ENCODE measurements around the gene KCTD16.

KCTD16 gene

DNA sequence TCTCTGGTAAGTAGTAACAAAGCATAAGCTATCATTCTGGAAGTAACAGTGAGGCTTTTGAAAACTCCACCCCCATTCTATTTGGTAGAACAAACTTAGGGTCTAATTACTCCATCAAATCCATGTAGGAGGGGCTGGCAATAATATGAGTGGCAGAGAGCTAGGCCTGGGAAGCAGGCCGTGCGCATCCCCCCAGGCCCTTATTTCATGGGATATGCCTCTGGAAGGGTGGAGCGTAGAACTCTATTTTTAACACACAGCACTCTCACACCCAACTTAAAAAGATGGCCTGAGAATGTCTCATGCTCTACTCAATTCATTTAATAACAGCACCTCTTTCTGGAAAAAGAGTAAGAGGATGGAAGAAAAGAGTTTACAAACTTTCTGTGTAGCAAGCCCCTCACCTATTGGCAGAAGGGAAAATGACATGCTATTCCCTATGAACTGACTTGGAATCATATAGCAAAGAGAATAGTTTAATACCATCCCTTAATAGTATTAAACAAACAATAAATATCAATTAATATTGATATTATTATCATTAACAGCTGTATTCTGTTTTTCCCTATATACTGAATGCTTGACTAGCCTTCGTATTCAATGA is 233.2 kb downstream of the KCTD16 start:
- Histone ChIP-seq H3K4me1 (ENCODE audit: insufficient read depth, low read length, poor library complexity, severe bottlenecking) (no peaks in the 10 kb centered on the region), H3K27me3 (ENCODE audit: insufficient read depth, low read length, poor library complexity, severe bottlenecking) (no peaks in the 10 kb centered on the region), H2AFZ (ENCODE audit: low read length) (no peak overlapping the region), H3K4me2 (ENCODE audit: low read depth, low read length, poor library complexity, severe bottlenecking) (no peak overlapping the region), H3K9ac (ENCODE audit: low read depth, low read length, poor library complexity, severe bottlenecking) (no peak overlapping the region), H3K4me3 (ENCODE audit: low read length, poor library complexity, severe bottlenecking) (no peak overlapping the region), H3F3A (ENCODE audit: low read depth) (no peaks in the 10 kb centered on the region), H3K9me2 (replicated peaks; ENCODE audit: low read depth, low read length) (no peaks in the 10 kb centered on the region), H4K20me1 (ENCODE audit: insufficient read depth, low read length, poor library complexity, severe bottlenecking) (no peaks in the 10 kb centered on the region), H3K79me2 (ENCODE audit: insufficient read depth, low read length) (no peaks in the 10 kb centered on the region), H3K9me3 (ENCODE audit: insufficient read depth, low read depth, low read length) (no peaks in the 10 kb centered on the region), H3K36me3 (ENCODE audit: insufficient read depth, low read length) (no peaks in the 10 kb centered on the region)
- TF ChIP-seq EZH2phosphoT487 (IDR thresholded peaks at IDR 0.05; ENCODE audit: borderline replicate concordance) = no peak
- TF ChIP-seq, protein P1, sequence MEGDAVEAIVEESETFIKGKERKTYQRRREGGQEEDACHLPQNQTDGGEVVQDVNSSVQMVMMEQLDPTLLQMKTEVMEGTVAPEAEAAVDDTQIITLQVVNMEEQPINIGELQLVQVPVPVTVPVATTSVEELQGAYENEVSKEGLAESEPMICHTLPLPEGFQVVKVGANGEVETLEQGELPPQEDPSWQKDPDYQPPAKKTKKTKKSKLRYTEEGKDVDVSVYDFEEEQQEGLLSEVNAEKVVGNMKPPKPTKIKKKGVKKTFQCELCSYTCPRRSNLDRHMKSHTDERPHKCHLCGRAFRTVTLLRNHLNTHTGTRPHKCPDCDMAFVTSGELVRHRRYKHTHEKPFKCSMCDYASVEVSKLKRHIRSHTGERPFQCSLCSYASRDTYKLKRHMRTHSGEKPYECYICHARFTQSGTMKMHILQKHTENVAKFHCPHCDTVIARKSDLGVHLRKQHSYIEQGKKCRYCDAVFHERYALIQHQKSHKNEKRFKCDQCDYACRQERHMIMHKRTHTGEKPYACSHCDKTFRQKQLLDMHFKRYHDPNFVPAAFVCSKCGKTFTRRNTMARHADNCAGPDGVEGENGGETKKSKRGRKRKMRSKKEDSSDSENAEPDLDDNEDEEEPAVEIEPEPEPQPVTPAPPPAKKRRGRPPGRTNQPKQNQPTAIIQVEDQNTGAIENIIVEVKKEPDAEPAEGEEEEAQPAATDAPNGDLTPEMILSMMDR (conservative IDR thresholded peaks at IDR 0.05; ENCODE audit: low read length) = no peak

- Histone ChIP-seq H3K4me1 (ENCODE audit: insufficient read depth, low read length, poor library complexity, severe bottlenecking) (no peaks in the 10 kb centered on the region), H3F3A (ENCODE audit: low read depth) (no peaks in the 10 kb centered on the region), H3K4me2 (ENCODE audit: low read depth, low read length, poor library complexity, severe bottlenecking) (no peak overlapping the region), H3K9me3 (ENCODE audit: insufficient read depth, low read depth, low read length) (no peaks in the 10 kb centered on the region), H3K79me2 (ENCODE audit: insufficient read depth, low read length) (no peaks in the 10 kb centered on the region), H3K27me3 (ENCODE audit: insufficient read depth, low read length, poor library complexity, severe bottlenecking) (no peaks in the 10 kb centered on the region), H3K4me3 (ENCODE audit: low read length, poor library complexity, severe bottlenecking) (no peak overlapping the region), H3K9ac (ENCODE audit: low read depth, low read length, poor library complexity, severe bottlenecking) (no peak overlapping the region), H3K9me2 (replicated peaks; ENCODE audit: low read depth, low read length) (no peaks in the 10 kb centered on the region), H2AFZ (ENCODE audit: low read length) (no peak overlapping the region), H3K36me3 (ENCODE audit: insufficient read depth, low read length) (no peaks in the 10 kb centered on the region), H4K20me1 (ENCODE audit: insufficient read depth, low read length, poor library complexity, severe bottlenecking) (no peaks in the 10 kb centered on the region)
- no peak for TF ChIP-seq EZH2phosphoT487 (IDR thresholded peaks at IDR 0.05; ENCODE audit: borderline replicate concordance)
- TF ChIP-seq, protein P1 (conservative IDR thresholded peaks at IDR 0.05; ENCODE audit: low read length) = no peak
Observed at GRCh38 chr5:144404672-144405071, 234.0 kb downstream of the KCTD16 start.

DNA sequence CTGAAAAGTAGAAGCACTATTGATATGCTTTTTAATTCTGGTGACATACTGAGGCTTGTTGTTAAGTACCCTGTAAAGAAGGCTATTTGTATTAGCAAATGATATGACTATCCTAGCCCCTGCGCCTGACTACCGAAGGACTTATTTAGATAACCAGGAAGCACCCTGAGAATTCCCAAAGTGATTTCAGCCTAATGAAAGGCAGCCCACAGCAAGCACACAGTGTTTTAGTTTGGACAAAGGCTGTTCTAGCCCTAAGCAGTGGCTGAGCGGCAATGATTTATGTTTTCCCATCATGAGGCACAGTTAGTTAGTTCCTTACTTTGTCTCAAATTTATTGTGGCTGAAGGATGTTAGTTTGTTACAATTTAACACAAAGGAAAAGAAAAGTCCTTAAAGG is 235.3 kb downstream of the KCTD16 start:
- no peak overlapping the region for H3K4me3 ChIP-seq (ENCODE audit: low read length, poor library complexity, severe bottlenecking)
- no peaks in the 10 kb centered on the region for H3F3A ChIP-seq (ENCODE audit: low read depth)
- no peaks in the 10 kb centered on the region for H3K9me3 ChIP-seq (ENCODE audit: insufficient read depth, low read depth, low read length)
- no peak overlapping the region for H3K4me2 ChIP-seq (ENCODE audit: low read depth, low read length, poor library complexity, severe bottlenecking)
- no peaks in the 10 kb centered on the region for H3K9me2 ChIP-seq (replicated peaks; ENCODE audit: low read depth, low read length)
- TF ChIP-seq EZH2phosphoT487 (IDR thresholded peaks at IDR 0.05; ENCODE audit: borderline replicate concordance) = no peak
- TF ChIP-seq, protein P1 (conservative IDR thresholded peaks at IDR 0.05; ENCODE audit: low read length) = no peak
- H3K79me2 ChIP-seq (ENCODE audit: insufficient read depth, low read length) = no peaks in the 10 kb centered on the region
- no peaks in the 10 kb centered on the region for H3K4me1 ChIP-seq (ENCODE audit: insufficient read depth, low read length, poor library complexity, severe bottlenecking)
- no peaks in the 10 kb centered on the region for H3K36me3 ChIP-seq (ENCODE audit: insufficient read depth, low read length)
- H3K27me3 ChIP-seq (ENCODE audit: insufficient read depth, low read length, poor library complexity, severe bottlenecking) = no peaks in the 10 kb centered on the region
- no peaks in the 10 kb centered on the region for H4K20me1 ChIP-seq (ENCODE audit: insufficient read depth, low read length, poor library complexity, severe bottlenecking)
- no peak overlapping the region for H3K9ac ChIP-seq (ENCODE audit: low read depth, low read length, poor library complexity, severe bottlenecking)
- no peak overlapping the region for H2AFZ ChIP-seq (ENCODE audit: low read length)

Measured in Loucy (cell line).